ENCODE results near the gene BCKDK. TPM values are rescaled to one million over a fixed set of nuclear protein-coding genes. Genes with fewer than 3 reads are reported as not detected.
A peak's percentile ranks its signal among the peaks of the same experiment; 100 is the strongest.

BCKDK gene
- total and polyA plus RNA-seq, 2 of the 13 experiments (the other 11 are each of a cell fraction or from before 2014, with no cell fraction given), result 24.9 to 42.6 TPM

DNA sequence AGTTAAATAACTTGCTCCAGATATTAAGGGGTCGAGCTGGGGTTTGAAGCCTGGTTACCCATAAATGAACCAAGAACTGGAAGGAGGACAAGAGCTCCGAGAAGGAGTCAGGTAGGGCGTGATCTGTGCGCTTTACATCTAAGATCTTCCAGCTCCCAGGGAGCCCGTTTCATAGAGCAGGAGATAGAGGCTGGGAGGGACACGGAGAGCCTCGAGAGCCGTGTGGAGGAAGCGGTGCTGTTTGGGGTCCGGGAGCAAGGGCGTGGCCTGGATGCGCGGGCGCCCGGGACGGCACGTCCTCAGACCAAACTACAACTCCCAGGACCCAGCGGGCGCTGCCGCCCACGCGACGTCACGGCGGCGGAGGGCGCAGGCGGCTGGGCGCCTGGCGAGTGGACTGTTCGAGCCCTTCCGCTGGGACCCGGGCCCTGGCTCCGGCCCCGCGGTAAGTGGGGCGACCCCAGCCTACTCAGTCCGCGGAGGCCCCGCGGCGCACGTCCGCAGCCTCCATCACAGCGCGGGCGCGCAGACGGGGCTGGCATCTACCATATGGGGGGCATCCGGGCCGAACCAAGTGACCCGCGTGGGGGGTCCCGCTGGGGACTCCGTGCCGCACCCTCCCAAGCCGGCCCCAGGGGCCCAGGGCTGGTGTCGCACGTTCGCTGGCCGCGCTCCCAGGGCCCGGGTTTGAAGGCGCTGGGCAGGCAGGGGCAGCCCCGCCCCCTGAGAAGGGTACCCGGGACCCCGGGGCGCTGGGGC is at the start of gene BCKDK (continued):
- TF ChIP-seq IKZF4 (CRISPR knock-in tag; IDR thresholded peaks at IDR 0.05; ENCODE audit: borderline replicate concordance, low read depth, not compliant biosample characterization) (no peak), PAF1 (CRISPR knock-in tag; IDR thresholded peaks at IDR 0.05) (no peak), RFXANK (CRISPR knock-in tag; IDR thresholded peaks at IDR 0.05) (no peak), ZNF292 (CRISPR knock-in tag; IDR thresholded peaks at IDR 0.05; ENCODE audit: borderline replicate concordance, low read depth) (no peak), ZNF121 (CRISPR knock-in tag; IDR thresholded peaks at IDR 0.05) (0 out of 2 replicates have a peak, but pooled peaks have one; percentile 56), GFI1 (CRISPR knock-in tag; IDR thresholded peaks at IDR 0.05; ENCODE audit: borderline replicate concordance) (peak; percentile 55; the same call in 1 of the 2 replicates), JUND (CRISPR knock-in tag; IDR thresholded peaks at IDR 0.05) (0 out of 2 replicates have a peak, but pooled peaks have one; percentile 35), GZF1 (CRISPR knock-in tag; IDR thresholded peaks at IDR 0.05) (no peak), ZNF501 (CRISPR knock-in tag; IDR thresholded peaks at IDR 0.05) (peak; percentile 82; the same call in 1 of the 2 replicates), ZNF598 (CRISPR knock-in tag; IDR thresholded peaks at IDR 0.05; ENCODE audit: borderline replicate concordance) (peak; percentile 36; the same call in 1 of the 2 replicates), ZFAT (CRISPR knock-in tag; conservative IDR thresholded peaks at IDR 0.05) (no peak), HOXA3 (CRISPR knock-in tag; IDR thresholded peaks at IDR 0.05) (peak; percentile 98)
- TF ChIP-seq, protein P1, sequence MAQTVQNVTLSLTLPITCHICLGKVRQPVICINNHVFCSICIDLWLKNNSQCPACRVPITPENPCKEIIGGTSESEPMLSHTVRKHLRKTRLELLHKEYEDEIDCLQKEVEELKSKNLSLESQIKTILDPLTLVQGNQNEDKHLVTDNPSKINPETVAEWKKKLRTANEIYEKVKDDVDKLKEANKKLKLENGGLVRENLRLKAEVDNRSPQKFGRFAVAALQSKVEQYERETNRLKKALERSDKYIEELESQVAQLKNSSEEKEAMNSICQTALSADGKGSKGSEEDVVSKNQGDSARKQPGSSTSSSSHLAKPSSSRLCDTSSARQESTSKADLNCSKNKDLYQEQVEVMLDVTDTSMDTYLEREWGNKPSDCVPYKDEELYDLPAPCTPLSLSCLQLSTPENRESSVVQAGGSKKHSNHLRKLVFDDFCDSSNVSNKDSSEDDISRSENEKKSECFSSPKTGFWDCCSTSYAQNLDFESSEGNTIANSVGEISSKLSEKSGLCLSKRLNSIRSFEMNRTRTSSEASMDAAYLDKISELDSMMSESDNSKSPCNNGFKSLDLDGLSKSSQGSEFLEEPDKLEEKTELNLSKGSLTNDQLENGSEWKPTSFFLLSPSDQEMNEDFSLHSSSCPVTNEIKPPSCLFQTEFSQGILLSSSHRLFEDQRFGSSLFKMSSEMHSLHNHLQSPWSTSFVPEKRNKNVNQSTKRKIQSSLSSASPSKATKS (CRISPR knock-in tag; IDR thresholded peaks at IDR 0.05), result no peak
- TF ChIP-seq, protein P2, sequence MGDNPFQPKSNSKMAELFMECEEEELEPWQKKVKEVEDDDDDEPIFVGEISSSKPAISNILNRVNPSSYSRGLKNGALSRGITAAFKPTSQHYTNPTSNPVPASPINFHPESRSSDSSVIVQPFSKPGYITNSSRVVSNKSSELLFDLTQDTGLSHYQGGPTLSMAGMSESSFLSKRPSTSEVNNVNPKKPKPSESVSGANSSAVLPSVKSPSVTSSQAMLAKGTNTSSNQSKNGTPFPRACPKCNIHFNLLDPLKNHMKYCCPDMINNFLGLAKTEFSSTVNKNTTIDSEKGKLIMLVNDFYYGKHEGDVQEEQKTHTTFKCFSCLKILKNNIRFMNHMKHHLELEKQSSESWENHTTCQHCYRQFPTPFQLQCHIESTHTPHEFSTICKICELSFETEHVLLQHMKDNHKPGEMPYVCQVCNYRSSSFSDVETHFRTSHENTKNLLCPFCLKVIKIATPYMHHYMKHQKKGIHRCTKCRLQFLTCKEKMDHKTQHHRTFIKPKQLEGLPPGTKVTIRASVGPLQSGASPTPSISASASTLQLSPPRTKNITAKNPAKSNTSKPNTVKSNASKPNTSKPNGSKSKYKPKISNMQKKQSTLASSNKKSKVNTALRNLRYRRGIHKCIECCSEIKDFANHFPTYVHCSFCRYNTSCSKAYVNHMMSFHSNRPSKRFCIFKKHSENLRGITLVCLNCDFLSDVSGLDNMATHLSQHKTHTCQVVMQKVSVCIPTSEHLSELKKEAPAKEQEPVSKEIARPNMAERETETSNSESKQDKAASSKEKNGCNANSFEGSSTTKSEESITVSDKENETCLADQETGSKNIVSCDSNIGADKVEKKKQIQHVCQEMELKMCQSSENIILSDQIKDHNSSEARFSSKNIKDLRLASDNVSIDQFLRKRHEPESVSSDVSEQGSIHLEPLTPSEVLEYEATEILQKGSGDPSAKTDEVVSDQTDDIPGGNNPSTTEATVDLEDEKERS (CRISPR knock-in tag; IDR thresholded peaks at IDR 0.05), result no peak
- TF ChIP-seq, protein P3, sequence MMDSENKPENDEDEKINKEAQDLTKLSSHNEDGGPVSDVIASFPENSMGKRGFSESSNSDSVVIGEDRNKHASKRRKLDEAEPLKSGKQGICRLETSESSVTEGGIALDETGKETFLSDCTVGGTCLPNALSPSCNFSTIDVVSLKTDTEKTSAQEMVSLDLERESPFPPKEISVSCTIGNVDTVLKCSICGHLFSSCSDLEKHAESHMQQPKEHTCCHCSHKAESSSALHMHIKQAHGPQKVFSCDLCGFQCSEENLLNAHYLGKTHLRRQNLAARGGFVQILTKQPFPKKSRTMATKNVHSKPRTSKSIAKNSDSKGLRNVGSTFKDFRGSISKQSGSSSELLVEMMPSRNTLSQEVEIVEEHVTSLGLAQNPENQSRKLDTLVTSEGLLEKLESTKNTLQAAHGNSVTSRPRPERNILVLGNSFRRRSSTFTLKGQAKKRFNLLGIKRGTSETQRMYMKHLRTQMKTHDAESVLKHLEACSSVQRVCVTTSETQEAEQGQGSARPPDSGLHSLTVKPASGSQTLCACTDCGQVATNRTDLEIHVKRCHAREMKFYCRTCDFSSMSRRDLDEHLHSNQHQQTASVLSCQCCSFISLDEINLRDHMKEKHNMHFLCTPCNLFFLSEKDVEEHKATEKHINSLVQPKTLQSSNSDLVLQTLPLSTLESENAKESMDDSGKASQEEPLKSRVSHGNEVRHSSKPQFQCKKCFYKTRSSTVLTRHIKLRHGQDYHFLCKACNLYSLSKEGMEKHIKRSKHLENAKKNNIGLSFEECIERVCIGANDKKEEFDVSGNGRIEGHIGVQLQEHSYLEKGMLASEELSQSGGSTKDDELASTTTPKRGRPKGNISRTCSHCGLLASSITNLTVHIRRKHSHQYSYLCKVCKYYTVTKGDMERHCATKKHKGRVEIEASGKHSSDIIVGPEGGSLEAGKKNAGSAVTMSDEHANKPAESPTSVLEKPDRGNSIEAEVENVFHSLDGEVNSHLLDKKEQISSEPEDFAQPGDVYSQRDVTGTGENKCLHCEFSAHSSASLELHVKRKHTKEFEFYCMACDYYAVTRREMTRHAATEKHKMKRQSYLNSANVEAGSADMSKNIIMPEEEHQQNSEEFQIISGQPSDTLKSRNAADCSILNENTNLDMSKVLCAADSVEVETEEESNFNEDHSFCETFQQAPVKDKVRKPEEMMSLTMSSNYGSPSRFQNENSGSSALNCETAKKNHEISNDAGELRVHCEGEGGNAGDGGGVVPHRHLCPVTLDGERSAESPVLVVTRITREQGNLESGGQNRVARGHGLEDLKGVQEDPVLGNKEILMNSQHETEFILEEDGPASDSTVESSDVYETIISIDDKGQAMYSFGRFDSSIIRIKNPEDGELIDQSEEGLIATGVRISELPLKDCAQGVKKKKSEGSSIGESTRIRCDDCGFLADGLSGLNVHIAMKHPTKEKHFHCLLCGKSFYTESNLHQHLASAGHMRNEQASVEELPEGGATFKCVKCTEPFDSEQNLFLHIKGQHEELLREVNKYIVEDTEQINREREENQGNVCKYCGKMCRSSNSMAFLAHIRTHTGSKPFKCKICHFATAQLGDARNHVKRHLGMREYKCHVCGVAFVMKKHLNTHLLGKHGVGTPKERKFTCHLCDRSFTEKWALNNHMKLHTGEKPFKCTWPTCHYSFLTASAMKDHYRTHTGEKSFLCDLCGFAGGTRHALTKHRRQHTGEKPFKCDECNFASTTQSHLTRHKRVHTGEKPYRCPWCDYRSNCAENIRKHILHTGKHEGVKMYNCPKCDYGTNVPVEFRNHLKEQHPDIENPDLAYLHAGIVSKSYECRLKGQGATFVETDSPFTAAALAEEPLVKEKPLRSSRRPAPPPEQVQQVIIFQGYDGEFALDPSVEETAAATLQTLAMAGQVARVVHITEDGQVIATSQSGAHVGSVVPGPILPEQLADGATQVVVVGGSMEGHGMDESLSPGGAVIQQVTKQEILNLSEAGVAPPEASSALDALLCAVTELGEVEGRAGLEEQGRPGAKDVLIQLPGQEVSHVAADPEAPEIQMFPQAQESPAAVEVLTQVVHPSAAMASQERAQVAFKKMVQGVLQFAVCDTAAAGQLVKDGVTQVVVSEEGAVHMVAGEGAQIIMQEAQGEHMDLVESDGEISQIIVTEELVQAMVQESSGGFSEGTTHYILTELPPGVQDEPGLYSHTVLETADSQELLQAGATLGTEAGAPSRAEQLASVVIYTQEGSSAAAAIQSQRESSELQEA (CRISPR knock-in tag; IDR thresholded peaks at IDR 0.05; ENCODE audit: not compliant biosample characterization), result no peak
